ENCODE results near the gene ZNF341.

The ZNF341 gene

GRCh38 chr20:33817411-33817810, 85.6 kb downstream of the ZNF341 start:
- ATAC-seq (ENCODE audit: low read depth) = no peak
- H3K27ac Mint-ChIP-seq = peak overlapping the region; percentile 30
- DNase-seq (ENCODE audit: low spot score in 2 of 2) = no peak
- H3K27me3 Mint-ChIP-seq = no peaks in the 10 kb centered on the region
- H3K36me3 Mint-ChIP-seq = peaks cover 20% of the 10 kb centered on the region
- no peaks in the 10 kb centered on the region for H3K9me3 Mint-ChIP-seq
- H3K4me1 Mint-ChIP-seq = peaks cover 56% of the 10 kb centered on the region
- no peak overlapping the region for H3K4me3 Mint-ChIP-seq

DNA sequence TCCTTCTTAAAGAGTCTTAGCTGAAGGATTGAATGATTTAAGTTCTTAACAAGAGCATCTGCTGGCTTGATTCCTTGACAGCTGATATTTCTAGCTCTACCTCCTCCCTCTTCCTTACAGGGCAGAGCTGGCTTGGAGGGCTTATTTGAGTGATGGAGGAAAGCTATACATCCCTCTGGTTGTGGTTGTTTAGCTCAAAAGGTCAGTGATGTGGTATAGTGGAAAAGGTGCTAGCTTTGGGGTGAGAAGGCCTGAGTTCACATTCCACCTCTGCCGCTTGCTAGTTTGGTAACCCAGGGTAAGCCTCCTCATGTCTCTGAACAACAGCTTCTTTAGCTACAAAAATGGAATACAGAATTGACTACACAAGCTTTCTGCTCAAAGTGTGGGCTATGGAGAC, 87.7 kb downstream of the ZNF341 start:
- Mint-ChIP-seq H3K4me1 (peaks cover 40% of the 10 kb centered on the region), H3K4me3 (no peak overlapping the region), H3K36me3 (peaks cover 19% of the 10 kb centered on the region), H3K27me3 (no peaks in the 10 kb centered on the region), H3K27ac (peak overlapping the region; percentile 78), H3K9me3 (no peaks in the 10 kb centered on the region)
- no peak for DNase-seq (ENCODE audit: low spot score in 2 of 2)
- ATAC-seq (ENCODE audit: low read depth) = no peak

- DNase-seq (ENCODE audit: low spot score in 2 of 2) = no peak
- Mint-ChIP-seq H3K27ac (peak overlapping the region; percentile 42), H3K9me3 (no peaks in the 10 kb centered on the region), H3K4me3 (no peak overlapping the region), H3K27me3 (no peaks in the 10 kb centered on the region), H3K4me1 (peaks cover 40% of the 10 kb centered on the region), H3K36me3 (peaks cover 18% of the 10 kb centered on the region)
- no peak for ATAC-seq (ENCODE audit: low read depth)
Measured at GRCh38 chr20:33820362-33820761, 88.6 kb downstream of the ZNF341 start.

- Mint-ChIP-seq H3K36me3 (peaks cover 18% of the 10 kb centered on the region), H3K4me3 (no peak overlapping the region), H3K9me3 (no peaks in the 10 kb centered on the region), H3K27ac (no peak overlapping the region), H3K4me1 (peaks cover 48% of the 10 kb centered on the region), H3K27me3 (no peaks in the 10 kb centered on the region)
- ATAC-seq (ENCODE audit: low read depth) (no peak), DNase-seq (ENCODE audit: low spot score in 2 of 2) (no peak)
Measured at GRCh38 chr20:33821270-33821836, 89.6 kb downstream of the ZNF341 start.

DNA sequence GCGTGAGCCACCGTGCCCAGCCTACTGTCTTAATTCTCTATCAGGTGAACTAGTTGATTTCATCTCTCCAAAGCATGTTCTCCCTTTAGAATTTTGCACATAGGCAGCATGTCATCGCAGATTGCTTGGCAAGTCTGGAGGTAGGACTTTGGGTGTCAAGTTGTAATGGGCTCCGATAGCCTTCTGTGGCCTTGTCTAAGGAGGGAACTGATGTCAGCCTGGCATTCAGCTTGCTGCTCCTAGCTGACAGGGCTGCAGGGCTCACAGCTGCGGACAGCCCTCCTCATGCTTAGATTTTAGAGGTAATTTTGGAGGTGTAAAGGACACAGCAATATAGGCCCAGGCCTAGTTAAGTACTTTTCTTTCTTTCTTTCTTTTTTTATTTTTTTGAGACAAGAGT, 90.6 kb downstream of the ZNF341 start:
- no peak overlapping the region for H3K4me3 Mint-ChIP-seq
- peaks cover 47% of the 10 kb centered on the region for H3K4me1 Mint-ChIP-seq
- DNase-seq (ENCODE audit: low spot score in 2 of 2) (no peak), ATAC-seq (ENCODE audit: low read depth) (no peak)
- no peaks in the 10 kb centered on the region for H3K9me3 Mint-ChIP-seq
- peaks cover 18% of the 10 kb centered on the region for H3K36me3 Mint-ChIP-seq
- H3K27me3 Mint-ChIP-seq = no peaks in the 10 kb centered on the region
- H3K27ac Mint-ChIP-seq = no peak overlapping the region

- no peaks in the 10 kb centered on the region for H3K9me3 Mint-ChIP-seq
- DNase-seq (ENCODE audit: low spot score in 2 of 2) (no peak), ATAC-seq (ENCODE audit: low read depth) (no peak)
- H3K36me3 Mint-ChIP-seq = peaks cover 16% of the 10 kb centered on the region
- H3K27me3 Mint-ChIP-seq = no peaks in the 10 kb centered on the region
- H3K27ac Mint-ChIP-seq = no peak overlapping the region
- peaks cover 45% of the 10 kb centered on the region for H3K4me1 Mint-ChIP-seq
- H3K4me3 Mint-ChIP-seq = no peak overlapping the region
Measured at GRCh38 chr20:33822991-33823390, 91.2 kb downstream of the ZNF341 start.

- no peaks in the 10 kb centered on the region for H3K9me3 Mint-ChIP-seq
- DNase-seq (ENCODE audit: low spot score in 2 of 2) = no peak
- no peak overlapping the region for H3K27ac Mint-ChIP-seq
- no peak overlapping the region for H3K4me3 Mint-ChIP-seq
- peaks cover 17% of the 10 kb centered on the region for H3K36me3 Mint-ChIP-seq
- no peak for ATAC-seq (ENCODE audit: low read depth)
- no peaks in the 10 kb centered on the region for H3K27me3 Mint-ChIP-seq
- H3K4me1 Mint-ChIP-seq = peaks cover 48% of the 10 kb centered on the region
Measured at GRCh38 chr20:33824852-33825251, 93.1 kb downstream of the ZNF341 start.

DNA sequence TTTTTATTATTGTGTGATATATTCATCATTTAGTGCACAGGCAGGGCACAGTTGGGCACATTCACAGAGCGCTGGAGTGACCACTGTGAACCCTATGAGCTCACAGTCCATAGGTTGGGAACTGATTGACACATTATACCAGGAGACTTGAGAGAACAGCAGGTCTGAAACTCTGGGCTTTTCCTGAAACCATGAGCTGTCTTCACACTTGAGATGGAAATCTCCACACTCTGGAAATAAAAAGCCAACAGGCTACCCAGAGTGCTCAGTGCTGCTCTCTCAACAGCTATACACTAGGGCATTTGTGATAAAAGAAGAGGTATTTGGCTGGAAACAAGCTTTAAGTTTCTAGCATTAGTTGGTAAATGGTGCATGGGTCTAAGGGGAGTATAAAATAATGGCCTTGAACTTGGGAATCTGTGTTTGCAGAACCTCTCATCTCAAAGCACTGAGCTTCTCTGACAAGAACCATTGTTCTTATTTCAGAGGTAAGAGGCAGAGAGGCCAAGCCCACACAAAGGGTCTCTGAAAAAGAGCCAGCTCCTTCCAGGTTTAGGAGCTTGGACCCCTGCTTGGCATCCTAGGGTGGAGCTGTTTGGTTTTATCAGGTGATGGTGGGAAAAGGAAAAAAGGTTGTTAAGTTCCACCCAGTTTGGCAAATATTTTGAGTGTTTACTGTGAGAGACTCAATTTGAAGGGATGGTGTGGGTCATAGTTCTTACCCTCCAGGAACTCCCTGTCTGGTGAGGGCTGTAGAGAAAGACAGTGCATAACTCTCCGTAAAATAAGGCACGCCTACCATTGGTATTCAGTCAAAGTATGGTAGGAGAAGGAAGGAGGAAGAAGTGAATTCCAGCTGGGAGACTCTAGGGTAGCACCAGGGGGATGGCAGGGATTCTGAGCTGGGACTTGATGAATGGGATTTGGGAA, 93.8 kb downstream of the ZNF341 start:
- ATAC-seq (ENCODE audit: low read depth) (no peak), DNase-seq (ENCODE audit: low spot score in 2 of 2) (no peak)
- peak overlapping the region; percentile 77 for H3K27ac Mint-ChIP-seq
- peaks cover 45% of the 10 kb centered on the region for H3K4me1 Mint-ChIP-seq
- H3K36me3 Mint-ChIP-seq = peaks cover 15% of the 10 kb centered on the region
- no peaks in the 10 kb centered on the region for H3K27me3 Mint-ChIP-seq
- no peak overlapping the region for H3K4me3 Mint-ChIP-seq
- H3K9me3 Mint-ChIP-seq = no peaks in the 10 kb centered on the region

- peaks cover 45% of the 10 kb centered on the region for H3K4me1 Mint-ChIP-seq
- H3K9me3 Mint-ChIP-seq = no peaks in the 10 kb centered on the region
- H3K27ac Mint-ChIP-seq = peak overlapping the region; percentile 49
- H3K36me3 Mint-ChIP-seq = peaks cover 15% of the 10 kb centered on the region
- H3K27me3 Mint-ChIP-seq = no peaks in the 10 kb centered on the region
- no peak overlapping the region for H3K4me3 Mint-ChIP-seq
- ATAC-seq (ENCODE audit: low read depth) (no peak), DNase-seq (ENCODE audit: low spot score in 2 of 2) (no peak)
Measured at GRCh38 chr20:33826270-33826897, 94.6 kb downstream of the ZNF341 start.

GRCh38 chr20:33827109-33827508, 95.3 kb downstream of the ZNF341 start:
- peaks cover 45% of the 10 kb centered on the region for H3K4me1 Mint-ChIP-seq
- DNase-seq (ENCODE audit: low spot score in 2 of 2) (no peak), ATAC-seq (ENCODE audit: low read depth) (no peak)
- H3K9me3 Mint-ChIP-seq = no peaks in the 10 kb centered on the region
- peak overlapping the region; percentile 49 for H3K27ac Mint-ChIP-seq
- H3K36me3 Mint-ChIP-seq = peaks cover 17% of the 10 kb centered on the region
- H3K27me3 Mint-ChIP-seq = no peaks in the 10 kb centered on the region
- H3K4me3 Mint-ChIP-seq = no peak overlapping the region

DNA sequence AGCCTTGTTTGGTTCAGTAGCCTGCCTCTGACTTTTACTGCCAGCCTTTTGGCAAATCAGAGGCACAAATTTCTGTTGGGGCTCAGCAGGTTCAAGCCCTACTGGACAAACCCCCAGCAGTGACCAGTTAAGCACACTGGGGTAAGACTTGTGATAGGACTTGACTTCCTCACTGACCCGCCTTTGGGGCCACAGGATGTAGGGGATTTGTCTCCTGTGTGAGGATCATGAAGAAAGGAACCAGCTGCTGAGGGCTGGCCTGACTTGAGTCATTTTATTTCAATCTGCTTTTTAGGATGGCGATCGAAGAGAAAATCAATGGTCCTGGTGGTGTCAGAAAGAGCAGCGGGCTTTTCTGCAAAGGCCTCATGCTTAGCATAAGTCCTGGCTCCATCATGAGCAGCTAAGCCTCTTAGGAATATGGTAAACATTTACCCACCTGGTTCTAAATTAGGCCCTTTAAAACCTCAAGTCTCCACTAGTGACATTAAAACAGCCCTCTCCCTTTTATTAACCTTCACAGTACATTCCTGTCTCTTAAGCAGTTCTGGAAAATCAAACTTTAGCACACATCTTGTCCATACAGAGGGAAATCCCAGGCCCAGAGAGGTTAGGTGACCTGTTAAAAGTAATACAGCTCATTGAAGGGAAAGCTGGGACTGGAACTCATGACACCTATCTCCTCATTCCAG, 96.0 kb downstream of the ZNF341 start:
- ATAC-seq (ENCODE audit: low read depth) (no peak), DNase-seq (ENCODE audit: low spot score in 2 of 2) (no peak)
- peaks cover 18% of the 10 kb centered on the region for H3K36me3 Mint-ChIP-seq
- peak overlapping the region; percentile 79 for H3K27ac Mint-ChIP-seq
- H3K4me1 Mint-ChIP-seq = peaks cover 45% of the 10 kb centered on the region
- no peaks in the 10 kb centered on the region for H3K9me3 Mint-ChIP-seq
- H3K4me3 Mint-ChIP-seq = no peak overlapping the region
- no peaks in the 10 kb centered on the region for H3K27me3 Mint-ChIP-seq

- Mint-ChIP-seq H3K27me3 (no peaks in the 10 kb centered on the region), H3K4me3 (no peak overlapping the region), H3K4me1 (peaks cover 50% of the 10 kb centered on the region), H3K36me3 (peaks cover 23% of the 10 kb centered on the region), H3K27ac (peak overlapping the region; percentile 79), H3K9me3 (no peaks in the 10 kb centered on the region)
- no peak for ATAC-seq (ENCODE audit: low read depth)
- no peak for DNase-seq (ENCODE audit: low spot score in 2 of 2)
Measured at GRCh38 chr20:33828326-33828844, 96.6 kb downstream of the ZNF341 start.

DNA sequence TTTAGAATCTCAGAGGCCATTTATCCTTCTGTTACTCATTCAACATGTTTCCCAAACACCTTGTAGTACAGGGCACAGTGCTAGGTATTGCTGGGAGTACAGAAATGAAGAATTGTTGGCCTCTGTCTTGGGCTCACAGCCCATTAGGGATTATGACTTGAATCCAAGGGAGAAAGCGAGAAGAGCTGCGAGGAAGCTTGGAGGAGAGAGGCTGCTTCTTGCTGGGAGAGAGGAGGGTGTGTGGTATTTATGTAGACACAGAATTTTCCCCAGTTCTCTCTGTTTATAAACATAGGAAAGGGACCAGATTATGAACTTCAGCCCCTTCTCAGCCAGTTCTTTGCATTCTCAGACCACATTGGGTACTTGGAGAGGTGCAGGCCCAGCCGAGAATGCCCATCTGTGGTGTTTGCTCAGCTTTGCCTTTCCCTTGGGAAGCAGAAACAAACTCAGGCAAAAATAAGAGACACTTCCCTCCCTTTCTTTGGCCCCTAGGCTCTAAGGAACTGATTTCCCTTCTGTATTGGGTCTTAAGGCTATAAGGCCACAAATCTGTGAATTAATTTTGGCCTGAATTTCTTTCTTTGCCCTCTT, 97.3 kb downstream of the ZNF341 start:
- no peak for DNase-seq (ENCODE audit: low spot score in 2 of 2)
- peak overlapping the region; percentile 79 for H3K27ac Mint-ChIP-seq
- peaks cover 27% of the 10 kb centered on the region for H3K36me3 Mint-ChIP-seq
- no peaks in the 10 kb centered on the region for H3K9me3 Mint-ChIP-seq
- ATAC-seq (ENCODE audit: low read depth) = no peak
- no peaks in the 10 kb centered on the region for H3K27me3 Mint-ChIP-seq
- H3K4me1 Mint-ChIP-seq = peaks cover 56% of the 10 kb centered on the region
- H3K4me3 Mint-ChIP-seq = no peak overlapping the region

Measured in memory B cell (primary cell).